GM18873 (cell line): Measurements from ENCODE around the gene MNT.

Experiments
- ATAC-seq: cut with Tn5 transposase; IDR thresholded peaks from one replicate; pipeline ENCODE4 v1.9.1; 2021; ENCODE audit warnings: mild to moderate bottlenecking, moderate library complexity, moderate number of reproducible peaks; ENCODE audit not compliant: unreplicated experiment, low FRiP score

The MNT gene

DNA sequence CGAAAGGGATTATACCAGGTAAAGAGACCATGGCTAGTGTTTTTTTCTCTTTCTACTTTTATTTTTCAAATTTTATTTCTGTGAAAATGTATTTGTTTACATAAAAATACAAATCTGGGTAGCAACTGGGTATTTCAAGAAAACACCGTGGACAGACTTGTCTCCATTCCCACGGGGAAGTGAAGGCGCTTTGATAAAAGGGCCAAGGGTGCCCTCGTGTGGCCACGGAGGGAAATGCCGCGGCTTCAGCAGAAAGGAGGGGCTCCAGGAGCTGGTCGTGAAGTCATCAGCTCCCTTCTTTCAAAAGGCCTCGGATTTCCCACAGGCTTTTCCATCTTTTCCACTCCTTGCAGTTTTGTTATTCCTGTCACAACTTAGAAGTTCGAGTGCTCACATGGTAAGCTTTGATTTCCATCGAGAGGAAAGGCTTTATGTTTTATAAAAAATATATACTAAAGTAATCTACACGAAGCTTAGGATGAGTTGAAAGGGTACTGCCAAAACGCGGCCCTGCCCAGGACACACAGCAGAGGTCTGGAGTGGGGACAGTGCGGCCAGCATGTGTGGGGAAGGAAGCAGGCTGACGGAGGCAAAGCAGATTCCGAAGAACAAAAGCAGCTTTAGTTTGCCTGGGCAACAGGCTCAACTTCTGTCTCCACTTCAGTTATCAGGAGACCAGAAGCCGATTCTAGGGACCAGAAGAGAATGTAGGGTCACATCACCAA, 15.3 kb upstream of the MNT start:
- ATAC-seq = no peak

GRCh38 chr17:2415081-2415480, 14.2 kb upstream of the MNT start:
- ATAC-seq = no peak

DNA sequence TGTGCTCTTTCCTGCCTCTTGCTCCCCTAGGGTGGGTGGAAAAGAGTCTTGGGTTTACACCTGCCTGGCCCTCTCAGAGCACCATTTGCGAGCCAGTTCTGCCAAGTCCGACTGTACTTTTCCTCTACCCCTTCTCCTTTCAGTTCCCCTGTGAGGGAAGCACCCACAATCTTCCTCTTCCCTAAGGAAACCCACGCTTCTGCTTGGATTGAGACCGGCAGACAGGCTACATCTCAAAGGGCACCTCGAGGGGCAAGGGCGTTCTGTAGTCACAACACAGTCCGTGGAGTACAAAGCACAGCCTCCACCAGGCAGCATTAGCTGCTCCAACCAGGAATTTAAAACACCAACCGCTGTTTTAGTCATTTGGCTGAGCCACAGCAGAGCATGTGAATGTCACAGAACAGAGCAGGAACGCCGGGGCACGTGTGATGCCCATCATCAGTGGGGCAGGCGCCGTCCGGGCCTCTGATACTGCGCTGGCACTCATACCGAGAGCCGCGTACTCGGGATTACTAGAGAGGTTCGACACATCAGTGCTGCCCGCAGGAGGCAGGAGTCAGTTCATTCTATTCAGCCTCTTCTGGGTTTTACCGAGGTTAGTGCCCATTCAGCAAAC, 13.7 kb upstream of the MNT start:
- ATAC-seq = no peak

GRCh38 chr17:2412561-2413021, 11.7 kb upstream of the MNT start:
- no peak for ATAC-seq

DNA sequence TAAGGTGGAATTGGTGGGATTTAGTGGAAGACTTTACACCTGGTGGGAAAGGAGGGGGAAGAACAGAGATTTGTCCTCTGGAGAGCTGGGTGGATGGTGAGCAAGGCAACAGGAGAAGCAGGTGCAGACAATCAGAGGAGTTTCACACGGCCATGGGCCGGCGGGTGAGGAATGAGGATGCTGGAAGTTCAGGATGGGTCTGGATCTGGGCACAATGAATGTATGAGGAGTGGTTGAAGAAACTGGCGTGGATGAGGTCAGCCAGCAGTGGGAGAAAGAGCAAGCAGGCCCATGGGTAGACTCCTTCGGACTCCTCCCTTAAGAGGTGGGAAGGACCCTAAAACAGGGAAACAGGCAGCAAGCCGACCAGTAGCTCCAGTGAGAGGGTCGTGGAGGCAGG, 10.1 kb upstream of the MNT start:
- ATAC-seq = no peak

DNA sequence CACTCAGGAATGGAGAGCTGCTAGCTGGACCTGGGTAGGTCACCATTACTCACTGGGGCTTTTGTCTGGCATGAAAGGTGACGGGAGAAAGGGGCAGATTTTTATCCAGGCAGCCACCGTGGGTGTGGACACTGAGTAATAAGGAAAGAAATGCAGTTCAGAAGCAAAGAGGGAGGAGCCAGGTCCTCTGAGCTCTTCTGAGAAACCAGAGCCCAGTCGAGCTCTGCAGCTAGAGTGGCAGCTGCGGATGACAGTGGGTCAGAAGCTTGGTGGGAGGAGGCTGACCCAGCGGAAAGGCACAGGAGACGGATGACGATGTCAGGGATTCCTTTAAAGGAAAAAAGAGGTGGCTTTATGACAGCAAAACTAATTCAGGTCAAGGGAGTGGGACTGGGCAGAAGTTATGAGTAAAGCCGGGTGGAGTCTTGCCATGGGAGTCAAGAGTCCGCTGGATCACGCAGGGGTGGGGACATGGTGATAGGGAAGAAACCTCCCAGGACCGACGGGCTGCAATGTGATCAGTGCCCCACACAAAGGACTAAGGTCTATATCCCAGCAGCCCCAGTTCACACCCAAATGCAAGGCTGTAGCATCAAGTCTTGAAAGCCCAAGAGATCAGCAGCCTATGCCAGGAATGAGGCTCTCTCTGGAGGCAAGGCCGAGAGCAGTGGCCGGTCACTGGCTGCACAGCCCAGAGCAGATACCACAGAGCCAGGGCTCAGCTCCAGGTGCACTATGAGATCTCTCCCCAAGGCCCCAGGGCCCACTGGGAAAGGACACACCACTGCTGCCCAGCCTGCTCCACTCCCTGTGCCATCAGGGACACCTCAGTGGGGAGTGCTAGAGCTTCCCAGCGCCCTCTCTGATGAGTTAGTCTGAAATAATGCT, 6.3 kb upstream of the MNT start:
- ATAC-seq = no peak

GRCh38 chr17:2406271-2406902, 5.5 kb upstream of the MNT start:
- ATAC-seq = no peak

DNA sequence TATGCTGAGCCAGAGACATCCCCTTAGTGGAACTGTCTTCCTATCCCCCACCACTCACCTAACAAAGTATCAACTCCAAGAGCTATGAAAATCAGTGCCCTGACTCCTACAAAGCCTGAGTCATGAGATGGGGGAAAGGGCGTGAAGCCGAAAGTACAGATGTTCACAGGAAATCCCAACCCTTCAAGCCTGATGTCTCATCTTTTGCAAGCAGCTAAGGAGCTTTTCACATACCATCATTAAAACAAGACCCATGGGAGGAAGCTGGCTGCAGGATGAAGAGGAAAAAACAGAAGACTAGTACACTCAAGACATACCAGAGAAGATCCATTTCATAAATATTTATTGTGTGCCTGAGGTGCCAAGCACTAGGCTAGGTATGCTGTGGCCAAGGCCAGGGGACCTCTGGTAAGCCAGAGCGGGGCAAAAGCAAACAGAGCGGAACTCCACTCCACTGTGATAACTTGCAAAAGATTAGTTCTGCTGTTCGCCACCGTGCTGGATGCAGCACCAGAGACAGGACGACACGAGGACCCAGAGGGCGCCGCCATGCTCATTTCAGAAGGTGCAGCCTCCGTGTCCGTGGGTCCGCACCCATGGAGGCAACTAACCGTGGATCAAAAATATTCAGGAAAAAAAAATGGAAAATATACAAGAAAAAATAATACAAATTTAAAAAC, 4.5 kb upstream of the MNT start:
- ATAC-seq = no peak

DNA sequence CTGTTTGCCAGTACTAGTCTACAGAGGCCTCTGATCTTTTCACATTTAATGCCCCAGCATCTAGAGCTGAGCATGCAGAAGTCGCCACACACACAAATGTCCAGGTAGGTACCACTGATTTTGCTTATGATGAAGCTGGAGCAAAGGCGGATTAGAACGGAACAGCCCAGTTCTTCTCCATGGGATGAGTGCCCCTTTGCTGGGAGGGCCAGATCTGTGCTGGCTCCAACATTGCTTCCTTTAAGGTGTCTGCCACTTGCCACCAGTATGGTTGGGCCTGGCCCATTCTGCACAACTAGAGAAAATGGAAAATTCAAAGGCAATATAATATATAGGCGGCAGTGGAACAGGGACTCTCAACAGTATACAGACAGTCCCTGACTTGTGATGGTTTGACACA, 2.2 kb upstream of the MNT start:
- no peak for ATAC-seq

GRCh38 chr17:2402544-2402943, 1.7 kb upstream of the MNT start:
- no peak for ATAC-seq

GRCh38 chr17:2401426-2402221, 764 bp upstream of the MNT start:
- ATAC-seq = peak; percentile 53

- no peak for ATAC-seq
Observed at GRCh38 chr17:2400474-2400866, 390 bp downstream of the MNT start.

GRCh38 chr17:2399572-2400473, 1.0 kb downstream of the MNT start:
- peak; percentile 35 for ATAC-seq

GRCh38 chr17:2398655-2399571, 1.9 kb downstream of the MNT start:
- no peak for ATAC-seq

GRCh38 chr17:2398182-2398581, 2.7 kb downstream of the MNT start:
- no peak for ATAC-seq

- ATAC-seq = no peak
Observed at GRCh38 chr17:2397247-2398171, 3.4 kb downstream of the MNT start.
